Measurements from ENCODE around the gene NHEJ1.

DNA sequence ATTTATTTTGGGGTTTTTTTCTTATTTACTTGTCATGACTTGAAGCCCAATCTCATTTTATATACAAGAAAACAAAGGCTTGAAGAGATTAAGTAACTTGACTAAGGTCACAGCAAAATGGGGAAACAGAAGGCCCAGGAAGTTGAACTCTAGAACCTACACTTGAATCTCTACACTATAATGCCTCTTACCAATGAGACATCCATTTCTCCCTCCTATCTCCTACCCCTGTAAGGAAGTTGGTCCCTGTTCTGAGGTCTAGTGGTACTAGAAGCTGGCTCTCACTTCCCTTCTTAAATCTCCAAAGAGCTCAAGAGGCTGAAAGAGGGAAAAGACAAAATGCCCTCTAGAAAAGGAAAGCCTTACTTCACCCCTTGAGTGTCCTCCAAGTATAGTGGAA is 74.4 kb downstream of the NHEJ1 start:
- TF ChIP-seq POLR2AphosphoS5 (IDR thresholded peaks at IDR 0.05; ENCODE audit: low read depth, low read length): no peak
- no peak for TF ChIP-seq POLR2A (IDR thresholded peaks at IDR 0.05; ENCODE audit: low read depth, low read length)
